Epithelial cell of esophagus (primary cell): ENCODE results near the gene ZNF266.

Source experiments
- DNase-seq: peaks from one replicate; pipeline ENCODE4 v3.0.0; 2010; ENCODE audit warnings: low read depth
- H3K4me3 ChIP-seq: 2 replicates; pipeline ENCODE4 v1.5.1; 2011; ENCODE audit warnings: mild to moderate bottlenecking, low read length, control low read depth
- CTCF ChIP-seq: IDR thresholded peaks from 2 replicates; pipeline ENCODE4 v1.5.1; 2011; ENCODE audit warnings: low read depth, mild to moderate bottlenecking, low read length, control low read depth, inconsistent platforms; ENCODE audit not compliant: insufficient read depth; ENCODE audit errors: missing control alignments

Gene ZNF266

DNA sequence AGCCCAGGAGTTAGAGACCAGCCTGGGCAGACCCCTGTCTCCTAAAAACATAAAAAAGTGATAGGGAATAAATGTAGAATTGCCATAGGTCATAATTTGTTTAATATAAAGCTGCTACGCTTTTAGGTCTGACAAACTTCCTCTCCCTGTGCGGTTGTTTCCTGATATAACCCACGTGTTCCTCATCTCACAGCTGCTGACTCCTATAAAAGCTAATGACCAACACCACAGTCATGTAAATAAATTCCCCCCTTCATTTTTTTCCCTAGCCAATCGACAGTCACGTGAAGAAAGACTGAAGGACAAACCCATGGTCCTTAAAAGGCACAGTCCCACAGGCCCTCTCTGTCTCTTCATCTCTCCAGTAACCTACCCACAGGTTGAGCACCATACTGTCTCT is 27.5 kb downstream of the ZNF266 start:
- no peak for DNase-seq
- peak overlapping the region; percentile 82 for H3K4me3 ChIP-seq
- no peak for TF ChIP-seq CTCF

GRCh38 chr19:9406798-9407352 is 28.5 kb downstream of the ZNF266 start:
- no peak for TF ChIP-seq CTCF
- DNase-seq, result peak; percentile 88
- peak overlapping the region; percentile 82 for H3K4me3 ChIP-seq

DNA sequence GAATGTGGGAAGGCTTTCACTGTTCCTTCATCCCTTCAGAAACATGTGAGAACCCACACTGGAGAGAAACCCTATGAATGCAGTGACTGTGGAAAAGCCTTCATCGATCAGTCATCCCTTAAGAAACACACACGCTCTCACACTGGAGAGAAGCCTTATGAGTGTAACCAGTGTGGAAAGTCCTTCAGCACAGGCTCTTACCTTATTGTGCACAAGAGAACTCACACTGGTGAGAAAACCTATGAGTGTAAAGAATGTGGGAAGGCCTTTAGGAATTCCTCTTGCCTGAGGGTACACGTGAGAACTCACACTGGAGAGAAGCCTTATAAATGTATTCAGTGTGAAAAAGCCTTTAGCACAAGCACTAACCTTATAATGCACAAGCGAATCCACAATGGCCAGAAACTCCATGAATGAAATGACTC is 54.0 kb downstream of the ZNF266 start:
- TF ChIP-seq CTCF, result no peak
- no peak overlapping the region for H3K4me3 ChIP-seq

GRCh38 chr19:9370738-9371619 is 64.4 kb downstream of the ZNF266 start:
- no peak overlapping the region for H3K4me3 ChIP-seq
- TF ChIP-seq CTCF, result no peak
- DNase-seq, result no peak

More for the DNA sequence above, 54.0 kb downstream of the ZNF266 start:
- DNase-seq, result no peak

DNA sequence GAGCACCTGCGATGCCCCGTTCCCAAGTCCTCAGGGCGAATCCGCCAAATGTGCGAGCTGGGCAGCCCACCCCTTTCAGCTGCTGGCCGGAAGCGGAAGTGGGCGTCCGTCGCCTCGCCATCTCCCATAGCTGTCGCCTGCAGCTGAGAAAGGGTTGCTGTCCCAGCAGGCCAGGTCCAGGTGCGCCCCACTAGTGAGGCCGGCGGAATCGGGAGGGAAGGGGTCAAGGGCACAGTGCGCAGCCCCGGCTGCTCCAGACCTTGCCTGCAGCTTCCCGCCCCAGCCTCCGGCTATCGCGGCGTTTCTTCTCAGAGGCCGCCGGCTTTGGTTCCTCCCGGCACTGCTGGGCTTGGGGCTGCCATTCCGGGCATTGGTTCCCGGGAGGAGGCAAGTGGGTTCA is 72.5 kb downstream of the ZNF266 start, which contains the start of gene ZNF177:
Gene ZNF177, plus strand, starts transcription at position 109 of the 400 bp plus-strand sequence. CDS start 15,299 bp downstream, outside the sequence.
- DNase-seq, result no peak
- peak within 1 kb of the TSS; percentile 36 for H3K4me3 ChIP-seq
- no peak for TF ChIP-seq CTCF
